ENCODE results near the gene RNPC3. TPM values are rescaled to one million over a fixed set of nuclear protein-coding genes. Genes with fewer than 3 reads are reported as not detected.
A peak's percentile ranks its signal among the peaks of the same experiment; 100 is the strongest.

The RNPC3 gene
- total RNA-seq, 1 donor = 19.9 TPM

DNA sequence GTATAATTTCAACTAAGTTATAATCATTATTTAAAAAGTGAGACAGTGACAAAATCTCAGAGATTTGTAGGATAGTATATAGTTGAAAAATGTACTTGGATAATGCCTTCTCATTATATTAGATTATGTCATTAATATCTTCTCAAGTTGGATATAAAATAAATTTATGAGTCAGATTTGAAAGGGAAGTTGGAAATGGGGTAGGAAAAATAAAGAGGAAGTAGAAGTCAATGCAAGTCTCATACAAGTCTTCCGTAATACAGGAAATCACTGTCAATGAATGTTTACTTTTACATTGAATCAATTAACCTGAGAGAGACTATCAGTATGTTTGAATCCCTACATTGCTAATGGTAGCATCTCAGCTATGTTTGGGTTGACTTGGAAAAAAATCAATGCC is 16.2 kb upstream of the RNPC3 start:
- H3K4me3 ChIP-seq (ENCODE audit: low read depth, low read length) = no peak overlapping the region
- DNase-seq (ENCODE audit: low read depth) = no peak
- TF ChIP-seq, protein P1, sequence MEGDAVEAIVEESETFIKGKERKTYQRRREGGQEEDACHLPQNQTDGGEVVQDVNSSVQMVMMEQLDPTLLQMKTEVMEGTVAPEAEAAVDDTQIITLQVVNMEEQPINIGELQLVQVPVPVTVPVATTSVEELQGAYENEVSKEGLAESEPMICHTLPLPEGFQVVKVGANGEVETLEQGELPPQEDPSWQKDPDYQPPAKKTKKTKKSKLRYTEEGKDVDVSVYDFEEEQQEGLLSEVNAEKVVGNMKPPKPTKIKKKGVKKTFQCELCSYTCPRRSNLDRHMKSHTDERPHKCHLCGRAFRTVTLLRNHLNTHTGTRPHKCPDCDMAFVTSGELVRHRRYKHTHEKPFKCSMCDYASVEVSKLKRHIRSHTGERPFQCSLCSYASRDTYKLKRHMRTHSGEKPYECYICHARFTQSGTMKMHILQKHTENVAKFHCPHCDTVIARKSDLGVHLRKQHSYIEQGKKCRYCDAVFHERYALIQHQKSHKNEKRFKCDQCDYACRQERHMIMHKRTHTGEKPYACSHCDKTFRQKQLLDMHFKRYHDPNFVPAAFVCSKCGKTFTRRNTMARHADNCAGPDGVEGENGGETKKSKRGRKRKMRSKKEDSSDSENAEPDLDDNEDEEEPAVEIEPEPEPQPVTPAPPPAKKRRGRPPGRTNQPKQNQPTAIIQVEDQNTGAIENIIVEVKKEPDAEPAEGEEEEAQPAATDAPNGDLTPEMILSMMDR (IDR thresholded peaks at IDR 0.05; ENCODE audit: insufficient read depth, low read length) = no peak

DNA sequence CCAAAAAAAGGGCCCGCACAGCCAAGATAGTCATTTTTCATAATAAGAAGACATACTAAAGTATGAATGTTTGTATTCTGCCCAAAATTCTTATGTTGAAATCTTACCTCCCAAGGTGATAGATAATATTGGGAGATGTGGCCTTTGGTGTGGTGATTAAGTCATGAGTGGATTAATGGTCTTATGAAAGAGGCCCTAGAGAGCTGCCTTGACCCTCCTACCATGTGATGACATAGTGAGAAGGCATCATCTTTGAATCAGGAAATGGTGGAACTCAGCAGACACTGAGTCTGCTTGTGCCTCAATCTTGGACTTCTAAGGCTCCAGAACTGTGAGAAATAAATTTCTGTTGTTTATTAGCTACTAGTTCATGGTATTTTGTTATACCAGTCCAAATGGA is 11.8 kb upstream of the RNPC3 start:
- H3K4me3 ChIP-seq (ENCODE audit: low read depth, low read length) = no peak overlapping the region
- TF ChIP-seq, protein P1 (IDR thresholded peaks at IDR 0.05; ENCODE audit: insufficient read depth, low read length) = no peak
- DNase-seq (ENCODE audit: low read depth) = peak; percentile 57

DNA sequence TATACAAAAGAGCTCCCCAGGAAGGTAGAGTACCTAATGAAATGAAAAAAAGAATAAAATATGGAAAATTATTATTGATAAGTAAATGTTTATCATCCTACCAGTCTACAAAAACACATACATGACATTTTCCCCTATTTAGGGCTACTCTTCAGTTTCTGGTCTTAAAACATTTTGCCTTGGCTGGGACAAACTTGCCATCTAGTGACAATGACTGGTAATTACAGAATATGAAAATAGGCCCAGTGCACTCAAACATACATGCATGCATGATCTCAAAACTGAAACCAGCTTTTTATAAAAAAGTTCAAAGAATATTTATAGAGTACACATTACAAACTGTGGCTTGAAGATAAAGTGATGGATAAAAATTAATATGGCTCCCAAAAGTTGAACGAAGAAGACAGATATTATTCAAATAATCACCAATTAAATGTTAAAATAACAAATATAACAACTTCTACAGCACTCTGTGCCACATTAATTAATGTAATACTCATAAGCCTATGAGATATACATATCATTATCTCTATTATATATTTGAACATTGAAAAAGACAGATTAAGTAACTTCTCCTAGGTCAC is 10.5 kb upstream of the RNPC3 start:
- peak; percentile 84 for DNase-seq (ENCODE audit: low read depth)
- TF ChIP-seq, protein P1 (IDR thresholded peaks at IDR 0.05; ENCODE audit: insufficient read depth, low read length) = peak; percentile 76
- H3K4me3 ChIP-seq (ENCODE audit: low read depth, low read length) = no peak overlapping the region

DNA sequence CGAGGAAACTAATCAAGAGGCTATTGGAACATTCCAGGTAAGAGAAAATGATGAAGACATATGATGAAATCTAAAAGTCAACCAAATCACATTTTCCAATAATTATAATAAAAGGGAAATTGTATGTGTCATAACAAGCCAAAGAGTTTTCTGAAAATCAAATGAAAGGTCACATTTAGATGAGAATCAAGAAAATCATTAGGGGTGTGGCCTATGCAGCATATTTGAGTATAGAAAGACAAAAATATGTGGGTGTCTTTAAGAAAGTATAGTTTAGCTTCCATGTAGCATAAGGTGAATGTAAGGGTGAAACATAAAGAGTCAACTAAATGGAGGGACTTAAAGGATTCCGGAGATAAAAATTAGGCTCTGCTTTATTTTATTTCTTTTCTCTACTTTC is 9.2 kb upstream of the RNPC3 start:
- no peak overlapping the region for H3K4me3 ChIP-seq (ENCODE audit: low read depth, low read length)
- no peak for DNase-seq (ENCODE audit: low read depth)
- TF ChIP-seq, protein P1 (IDR thresholded peaks at IDR 0.05; ENCODE audit: insufficient read depth, low read length) = no peak

DNA sequence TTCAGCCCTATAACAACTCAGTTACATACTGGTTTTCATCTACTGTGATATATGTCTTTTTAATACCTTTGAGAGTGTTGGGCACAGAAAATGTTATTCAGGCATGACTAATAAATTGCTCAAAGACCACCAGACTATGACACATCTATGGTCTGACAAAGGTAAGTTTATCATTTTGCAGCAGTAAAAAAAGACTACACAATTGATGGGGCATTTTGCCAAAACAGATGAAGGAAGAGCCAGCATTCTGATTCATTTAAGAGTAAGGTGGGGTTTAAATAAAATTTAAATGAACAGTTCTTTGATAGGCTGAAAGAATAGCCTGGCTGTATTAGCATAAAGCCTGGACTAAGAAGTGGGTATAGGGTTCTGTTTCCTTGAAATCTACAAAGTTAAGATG is 8.8 kb upstream of the RNPC3 start:
- TF ChIP-seq, protein P1 (IDR thresholded peaks at IDR 0.05; ENCODE audit: insufficient read depth, low read length) = no peak
- no peak overlapping the region for H3K4me3 ChIP-seq (ENCODE audit: low read depth, low read length)
- DNase-seq (ENCODE audit: low read depth) = peak; percentile 71

DNA sequence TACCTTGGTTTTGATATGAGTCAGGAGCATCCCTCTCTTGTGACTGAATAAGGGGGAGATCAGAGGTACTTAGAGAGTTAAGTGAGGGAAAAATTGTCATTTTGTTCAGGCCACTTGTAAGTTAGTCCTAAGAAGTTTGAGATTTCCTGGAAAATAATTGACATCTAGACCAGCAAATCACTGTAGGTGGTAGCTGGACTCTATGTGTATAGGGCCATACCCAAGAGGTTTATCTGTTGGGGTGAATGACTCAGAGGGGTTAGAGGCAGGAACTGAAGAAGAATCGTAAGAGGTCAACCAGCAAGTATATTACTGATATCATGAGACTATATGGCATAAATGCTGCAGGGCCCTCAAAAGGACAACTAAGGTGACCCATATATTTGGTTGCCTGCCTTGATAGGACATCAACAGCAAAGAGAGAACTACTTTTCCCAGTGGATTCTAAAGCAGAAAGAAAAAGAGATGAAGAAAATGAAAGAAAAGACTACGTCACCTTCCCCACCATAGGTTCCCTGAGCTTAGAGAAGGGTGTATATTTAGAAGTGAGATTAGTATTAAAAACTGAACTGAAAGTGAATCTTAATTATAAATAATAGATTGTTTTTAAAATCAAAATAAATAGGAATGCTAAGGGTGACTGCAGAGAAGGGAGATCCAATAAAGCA is 8.0 kb upstream of the RNPC3 start:
- peak; percentile 45 for DNase-seq (ENCODE audit: low read depth)
- H3K4me3 ChIP-seq (ENCODE audit: low read depth, low read length) = no peak overlapping the region
- TF ChIP-seq, protein P1 (IDR thresholded peaks at IDR 0.05; ENCODE audit: insufficient read depth, low read length) = no peak

Measured in fibroblast of the aortic adventitia (primary cell).